Right cardiac atrium (tissue), 5 donors: ENCODE measurements around the gene EDN3. TPM values are rescaled to one million over a fixed set of nuclear protein-coding genes. Genes with fewer than 3 reads are reported as not detected.

Experiments
- ATAC-seq, 2 donors: fragments of 200-7000 bp; cut with Tn5 transposase; one replicate each; pipeline versions ENCODE4 v1.8.0 to v1.9.1; 2020; ENCODE audit warnings: moderate library complexity in 2 of 2, mild to moderate bottlenecking in 1 of 2
- DNase-seq, 3 donors: peaks; one replicate each; pipeline ENCODE4 v3.0.0-alpha.2; 2020
- H3K27ac ChIP-seq: one replicate; pipeline ENCODE4 v1.5.1; 2013; ENCODE audit warnings: mild to moderate bottlenecking, low read length, control low read depth, moderate library complexity
- H3K27me3 ChIP-seq: one replicate; pipeline ENCODE4 v1.6.1; 2013; ENCODE audit not compliant: control insufficient read depth, insufficient read depth
- H3K4me1 ChIP-seq: one replicate; pipeline ENCODE4 v1.6.1; 2013; ENCODE audit warnings: low read length; ENCODE audit not compliant: control insufficient read depth, insufficient read depth
- H3K4me3 ChIP-seq: one replicate; pipeline ENCODE4 v1.5.1; 2013; ENCODE audit warnings: low read length, control low read depth
- H3K9me3 ChIP-seq: one replicate; pipeline ENCODE4 v1.6.1; 2013; ENCODE audit warnings: low read length; ENCODE audit not compliant: control insufficient read depth
- WGBS: extraction: QIAGEN DNeasy Blood & Tissue Kit; methylation state at CpG from one replicate; pipeline ENCODE4 v1.1.7; 2013; 5-methylcytosine and 5-hydroxymethylcytosine counted together
- intact Hi-C, 4 donors: fragments of 100-400 bp; cut with DNase I; formaldehyde crosslinking; loops; one replicate each; pipeline versions ENCODE4 v1.11.0 to v1.14.0; 2022 to 2023
- polyA plus RNA-seq: library from polyadenylated mRNA; stranded (reverse); fragments of 200-250 nt; gene quantifications from one replicate; pipeline ENCODE4 v1.2.3, GENCODE V29; 2013
- total RNA-seq, 4 donors: library from RNA; stranded (reverse); fragmentation: NEBNext Ultra II Directional; extraction: Animal tissue kit (Norgen Biotek cat#: 25700); gene quantifications; one replicate each; pipeline ENCODE4 v1.2.1, GENCODE V29; 2021
- donor health status: healthy with polysubstance abuse.
- donor health status: DM: no; HTN: yes; CAD: no.
- donor health status: DM: no; HTN: no; CAD: no.
- donor health status: DM: no; HTN: yes; CAD: no; lungs with severe emphysema.
- donor health status: DM: yes; HTN: yes; CAD: no.

The EDN3 gene
- total and polyA plus RNA-seq, 5 donors, result not detected

GRCh38 chr20:59276938-59277337 is 23.5 kb upstream of the EDN3 start:
- Histone ChIP-seq H3K4me1 (no peaks in the 10 kb centered on the region), H3K4me3 (no peak overlapping the region), H3K27me3 (no peaks in the 10 kb centered on the region), H3K27ac (no peak overlapping the region), H3K9me3 (no peaks in the 10 kb centered on the region)
- ATAC-seq (no peak), DNase-seq (no peak)
- intact Hi-C loops, result no loop called here
- 63% methylated on average over 5 of the region's 5 CpGs for WGBS

GRCh38 chr20:59284470-59284869 is 15.9 kb upstream of the EDN3 start:
- Histone ChIP-seq H3K9me3 (no peaks in the 10 kb centered on the region), H3K27ac (no peak overlapping the region), H3K27me3 (no peaks in the 10 kb centered on the region), H3K4me3 (no peak overlapping the region), H3K4me1 (no peaks in the 10 kb centered on the region)
- 77% methylated on average over 5 of the region's 5 CpGs for WGBS
- intact Hi-C loops, result no loop called here
- DNase-seq, result no peak
- ATAC-seq, result no peak

GRCh38 chr20:59289994-59290393 is 10.4 kb upstream of the EDN3 start:
- Histone ChIP-seq H3K27me3 (no peaks in the 10 kb centered on the region), H3K27ac (no peak overlapping the region), H3K4me3 (no peak overlapping the region), H3K9me3 (no peaks in the 10 kb centered on the region), H3K4me1 (no peaks in the 10 kb centered on the region)
- ATAC-seq (no peak), DNase-seq (no peak)
- WGBS, result 81% methylated on average over 5 of the region's 5 CpGs
- intact Hi-C loops, result no loop called here

- no peaks in the 10 kb centered on the region for H3K27me3 ChIP-seq
- H3K27ac ChIP-seq, result no peak overlapping the region
- no peak overlapping the region for H3K4me3 ChIP-seq
- no peaks in the 10 kb centered on the region for H3K4me1 ChIP-seq
- ATAC-seq, result no peak
- WGBS, result 90% methylated on average over 19 of the region's 19 CpGs
- no peaks in the 10 kb centered on the region for H3K9me3 ChIP-seq
- intact Hi-C loops, result no loop called here
- no peak for DNase-seq
These were observed 8.5 kb upstream of the EDN3 start for GRCh38 chr20:59291740-59292383.

- WGBS, result 53% methylated on average over 5 of the region's 5 CpGs
- Histone ChIP-seq H3K9me3 (no peaks in the 10 kb centered on the region), H3K27ac (no peak overlapping the region), H3K4me3 (no peak overlapping the region), H3K4me1 (no peaks in the 10 kb centered on the region), H3K27me3 (no peaks in the 10 kb centered on the region)
- intact Hi-C loops, result no loop called here
- no peak for ATAC-seq
- no peak for DNase-seq
These were observed 4.9 kb upstream of the EDN3 start for GRCh38 chr20:59295531-59295930.

GRCh38 chr20:59297686-59298085 is 2.7 kb upstream of the EDN3 start:
- Histone ChIP-seq H3K27me3 (no peaks in the 10 kb centered on the region), H3K9me3 (no peaks in the 10 kb centered on the region), H3K4me1 (no peaks in the 10 kb centered on the region), H3K4me3 (no peak overlapping the region), H3K27ac (no peak overlapping the region)
- DNase-seq, result no peak
- 84% methylated on average over 7 of the region's 7 CpGs for WGBS
- intact Hi-C loops, result no loop called here
- ATAC-seq, result no peak

GRCh38 chr20:59299945-59300332 is 472 bp upstream of the EDN3 start:
- Histone ChIP-seq H3K9me3 (no peaks in the 10 kb centered on the region), H3K4me1 (no peaks in the 10 kb centered on the region), H3K27me3 (no peaks in the 10 kb centered on the region), H3K27ac (no peak overlapping the region), H3K4me3 (no peak overlapping the region)
- 2% methylated on average over 19 of the region's 19 CpGs for WGBS
- DNase-seq (no peak), ATAC-seq (no peak)
- intact Hi-C loops, result no loop called here

GRCh38 chr20:59301343-59302007 is 1.1 kb downstream of the EDN3 start:
- Histone ChIP-seq H3K27me3 (no peaks in the 10 kb centered on the region), H3K9me3 (no peaks in the 10 kb centered on the region), H3K27ac (no peak overlapping the region), H3K4me1 (no peaks in the 10 kb centered on the region), H3K4me3 (no peak overlapping the region)
- no peak for DNase-seq
- WGBS, result 67% methylated on average over 17 of the region's 17 CpGs
- intact Hi-C loops, result no loop called here
- no peak for ATAC-seq

- no peaks in the 10 kb centered on the region for H3K4me1 ChIP-seq
- intact Hi-C loops, result no loop called here
- H3K9me3 ChIP-seq, result no peaks in the 10 kb centered on the region
- DNase-seq (no peak), ATAC-seq (no peak)
- H3K27ac ChIP-seq, result no peak overlapping the region
- H3K4me3 ChIP-seq, result no peak overlapping the region
- WGBS, result 82% methylated on average over 7 of the region's 7 CpGs
- no peaks in the 10 kb centered on the region for H3K27me3 ChIP-seq
These were observed 5.7 kb downstream of the EDN3 start for GRCh38 chr20:59305908-59306655.

- Histone ChIP-seq H3K27me3 (no peaks in the 10 kb centered on the region), H3K9me3 (no peaks in the 10 kb centered on the region), H3K4me1 (no peaks in the 10 kb centered on the region), H3K27ac (no peak overlapping the region), H3K4me3 (no peak overlapping the region)
- DNase-seq, result no peak
- intact Hi-C loops, result no loop called here
- WGBS, result 88% methylated on average over 3 of the region's 3 CpGs
- no peak for ATAC-seq
These were observed 6.9 kb downstream of the EDN3 start for GRCh38 chr20:59307270-59307669.

- ATAC-seq, result no peak
- Histone ChIP-seq H3K4me1 (no peaks in the 10 kb centered on the region), H3K27me3 (no peaks in the 10 kb centered on the region), H3K4me3 (no peak overlapping the region), H3K27ac (no peak overlapping the region), H3K9me3 (no peaks in the 10 kb centered on the region)
- DNase-seq, result no peak
- intact Hi-C loops, result no loop called here
- 70% methylated on average over 10 of the region's 10 CpGs for WGBS
These were observed 8.2 kb downstream of the EDN3 start for GRCh38 chr20:59308493-59309201.
